HL-60 (cell line): ENCODE measurements around the gene TREH.

ENCODE experiments used
- DNase-seq, 2 experiments: peaks; one replicate each; pipeline ENCODE4 v3.0.0-alpha.2; 2010 to 2020; ENCODE audit warnings: low read depth in 1 of 2, low spot score in 1 of 2
- H3K27ac ChIP-seq: fragments of 250-450 bp; sonication (Bioruptor Pico); replicated peaks from 2 replicates; pipeline ENCODE4 v1.5.1; 2020; ENCODE audit warnings: mild to moderate bottlenecking, moderate library complexity
- H3K27me3 ChIP-seq: fragments of 250-450 bp; sonication (Bioruptor Pico); 2 replicates; pipeline ENCODE4 v1.5.1; 2021; ENCODE audit warnings: mild to moderate bottlenecking, moderate library complexity; ENCODE audit not compliant: insufficient read depth, poor library complexity, severe bottlenecking
- H3K4me3 ChIP-seq: replicated peaks from 2 replicates; pipeline ENCODE4 v1.5.1; 2011; ENCODE audit warnings: mild to moderate bottlenecking, control low read depth, low read length; ENCODE audit not compliant: insufficient read depth
- GABPA ChIP-seq: IDR thresholded peaks from 2 replicates; pipeline ENCODE4 v1.6.1; 2012; ENCODE audit warnings: low read depth
- POLR2AphosphoS5 ChIP-seq: IDR thresholded peaks from 2 replicates; pipeline ENCODE4 v1.6.1; 2012; ENCODE audit warnings: low read depth
- SPI1 ChIP-seq: IDR thresholded peaks from 2 replicates; pipeline ENCODE4 v1.6.1; 2012; ENCODE audit warnings: low read depth, mild to moderate bottlenecking, borderline replicate concordance
- TF ChIP-seq, protein P1 (sequence below): IDR thresholded peaks from 2 replicates; pipeline ENCODE4 v1.6.1; 2012; ENCODE audit warnings: low read depth; ENCODE audit not compliant: insufficient replicate concordance
- TF ChIP-seq, protein P2 (sequence below): IDR thresholded peaks from one replicate; pipeline ENCODE4 v1.5.1; 2011; ENCODE audit warnings: low read length, control low read depth, inconsistent platforms; ENCODE audit not compliant: insufficient read depth

The TREH gene

DNA sequence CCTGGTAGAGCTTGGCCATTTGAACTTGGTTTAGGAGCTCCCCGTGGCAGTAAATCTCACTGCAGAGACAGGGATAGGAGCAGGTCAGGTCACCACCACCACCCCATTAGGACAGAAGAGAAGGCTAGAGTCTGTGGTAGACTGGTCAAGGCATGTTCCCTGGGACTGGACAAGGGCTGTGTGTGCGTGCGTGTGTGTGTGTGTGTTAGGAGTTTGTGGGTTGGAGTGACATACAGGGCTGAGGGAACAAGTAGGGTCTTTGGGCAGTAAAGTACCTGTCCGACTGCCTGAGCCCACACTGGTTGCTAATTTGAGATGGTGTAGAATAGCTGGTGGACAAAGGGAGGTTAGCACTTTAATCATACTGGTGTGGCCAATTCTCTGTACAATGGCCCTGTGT is 16.1 kb downstream of the TREH start:
- Histone ChIP-seq H3K4me3 (no peak overlapping the region), H3K27me3 (peaks cover 2% of the 10 kb centered on the region), H3K27ac (no peak overlapping the region)
- DNase-seq = no peak
- TF ChIP-seq, protein P1, sequence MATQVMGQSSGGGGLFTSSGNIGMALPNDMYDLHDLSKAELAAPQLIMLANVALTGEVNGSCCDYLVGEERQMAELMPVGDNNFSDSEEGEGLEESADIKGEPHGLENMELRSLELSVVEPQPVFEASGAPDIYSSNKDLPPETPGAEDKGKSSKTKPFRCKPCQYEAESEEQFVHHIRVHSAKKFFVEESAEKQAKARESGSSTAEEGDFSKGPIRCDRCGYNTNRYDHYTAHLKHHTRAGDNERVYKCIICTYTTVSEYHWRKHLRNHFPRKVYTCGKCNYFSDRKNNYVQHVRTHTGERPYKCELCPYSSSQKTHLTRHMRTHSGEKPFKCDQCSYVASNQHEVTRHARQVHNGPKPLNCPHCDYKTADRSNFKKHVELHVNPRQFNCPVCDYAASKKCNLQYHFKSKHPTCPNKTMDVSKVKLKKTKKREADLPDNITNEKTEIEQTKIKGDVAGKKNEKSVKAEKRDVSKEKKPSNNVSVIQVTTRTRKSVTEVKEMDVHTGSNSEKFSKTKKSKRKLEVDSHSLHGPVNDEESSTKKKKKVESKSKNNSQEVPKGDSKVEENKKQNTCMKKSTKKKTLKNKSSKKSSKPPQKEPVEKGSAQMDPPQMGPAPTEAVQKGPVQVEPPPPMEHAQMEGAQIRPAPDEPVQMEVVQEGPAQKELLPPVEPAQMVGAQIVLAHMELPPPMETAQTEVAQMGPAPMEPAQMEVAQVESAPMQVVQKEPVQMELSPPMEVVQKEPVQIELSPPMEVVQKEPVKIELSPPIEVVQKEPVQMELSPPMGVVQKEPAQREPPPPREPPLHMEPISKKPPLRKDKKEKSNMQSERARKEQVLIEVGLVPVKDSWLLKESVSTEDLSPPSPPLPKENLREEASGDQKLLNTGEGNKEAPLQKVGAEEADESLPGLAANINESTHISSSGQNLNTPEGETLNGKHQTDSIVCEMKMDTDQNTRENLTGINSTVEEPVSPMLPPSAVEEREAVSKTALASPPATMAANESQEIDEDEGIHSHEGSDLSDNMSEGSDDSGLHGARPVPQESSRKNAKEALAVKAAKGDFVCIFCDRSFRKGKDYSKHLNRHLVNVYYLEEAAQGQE = no peak
- TF ChIP-seq SPI1 (no peak), POLR2AphosphoS5 (no peak), GABPA (no peak)
- TF ChIP-seq, protein P2, sequence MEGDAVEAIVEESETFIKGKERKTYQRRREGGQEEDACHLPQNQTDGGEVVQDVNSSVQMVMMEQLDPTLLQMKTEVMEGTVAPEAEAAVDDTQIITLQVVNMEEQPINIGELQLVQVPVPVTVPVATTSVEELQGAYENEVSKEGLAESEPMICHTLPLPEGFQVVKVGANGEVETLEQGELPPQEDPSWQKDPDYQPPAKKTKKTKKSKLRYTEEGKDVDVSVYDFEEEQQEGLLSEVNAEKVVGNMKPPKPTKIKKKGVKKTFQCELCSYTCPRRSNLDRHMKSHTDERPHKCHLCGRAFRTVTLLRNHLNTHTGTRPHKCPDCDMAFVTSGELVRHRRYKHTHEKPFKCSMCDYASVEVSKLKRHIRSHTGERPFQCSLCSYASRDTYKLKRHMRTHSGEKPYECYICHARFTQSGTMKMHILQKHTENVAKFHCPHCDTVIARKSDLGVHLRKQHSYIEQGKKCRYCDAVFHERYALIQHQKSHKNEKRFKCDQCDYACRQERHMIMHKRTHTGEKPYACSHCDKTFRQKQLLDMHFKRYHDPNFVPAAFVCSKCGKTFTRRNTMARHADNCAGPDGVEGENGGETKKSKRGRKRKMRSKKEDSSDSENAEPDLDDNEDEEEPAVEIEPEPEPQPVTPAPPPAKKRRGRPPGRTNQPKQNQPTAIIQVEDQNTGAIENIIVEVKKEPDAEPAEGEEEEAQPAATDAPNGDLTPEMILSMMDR = no peak

DNA sequence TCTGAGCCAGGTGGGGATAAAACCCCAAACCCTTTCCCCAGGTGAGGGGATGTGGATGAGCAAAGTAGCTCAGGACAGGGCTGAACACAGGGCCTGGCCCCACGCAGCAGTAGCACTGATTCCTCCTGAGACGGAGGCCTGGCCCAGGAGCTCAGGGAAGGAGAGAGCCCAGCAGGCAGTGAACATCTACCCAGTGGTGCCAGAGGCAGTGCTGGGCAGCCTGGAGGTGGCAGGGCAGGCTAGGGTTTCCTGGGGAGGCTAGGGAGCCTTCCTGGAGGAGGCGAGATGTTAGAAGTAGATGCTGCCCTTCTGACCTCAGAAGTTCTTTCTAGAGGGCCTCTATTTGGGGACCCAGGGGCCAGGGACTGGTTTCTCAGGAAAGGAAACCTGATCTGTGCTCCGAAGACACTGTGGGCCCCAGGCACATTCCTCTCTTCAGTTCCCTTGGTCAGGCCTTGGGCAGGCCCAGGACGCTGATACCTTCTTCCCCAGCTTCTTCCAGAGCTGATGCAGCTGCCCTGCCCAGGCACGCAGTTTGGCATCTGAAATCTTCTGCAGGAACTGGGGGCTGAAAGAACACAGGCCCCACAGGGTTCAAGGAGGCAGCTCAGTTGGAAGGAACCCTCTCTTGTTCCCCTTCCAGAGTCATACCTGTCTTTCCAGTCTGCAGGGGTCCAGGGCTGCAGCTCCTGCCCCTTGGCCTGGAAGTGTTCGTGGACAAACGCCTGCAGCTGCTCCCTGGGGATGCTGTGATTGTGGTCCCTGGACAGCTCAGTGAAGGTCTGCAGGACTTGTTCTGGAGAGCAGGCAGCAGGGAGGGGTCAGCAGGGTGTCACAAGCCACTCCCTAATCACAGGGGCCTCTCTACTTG is 16.8 kb downstream of the TREH start:
- no peak for TF ChIP-seq GABPA
- TF ChIP-seq, protein P2 = no peak
- TF ChIP-seq, protein P1 = no peak
- TF ChIP-seq POLR2AphosphoS5 = no peak
- Histone ChIP-seq H3K27ac (no peak overlapping the region), H3K4me3 (no peak overlapping the region), H3K27me3 (peaks cover 2% of the 10 kb centered on the region)
- no peak for DNase-seq

DNA sequence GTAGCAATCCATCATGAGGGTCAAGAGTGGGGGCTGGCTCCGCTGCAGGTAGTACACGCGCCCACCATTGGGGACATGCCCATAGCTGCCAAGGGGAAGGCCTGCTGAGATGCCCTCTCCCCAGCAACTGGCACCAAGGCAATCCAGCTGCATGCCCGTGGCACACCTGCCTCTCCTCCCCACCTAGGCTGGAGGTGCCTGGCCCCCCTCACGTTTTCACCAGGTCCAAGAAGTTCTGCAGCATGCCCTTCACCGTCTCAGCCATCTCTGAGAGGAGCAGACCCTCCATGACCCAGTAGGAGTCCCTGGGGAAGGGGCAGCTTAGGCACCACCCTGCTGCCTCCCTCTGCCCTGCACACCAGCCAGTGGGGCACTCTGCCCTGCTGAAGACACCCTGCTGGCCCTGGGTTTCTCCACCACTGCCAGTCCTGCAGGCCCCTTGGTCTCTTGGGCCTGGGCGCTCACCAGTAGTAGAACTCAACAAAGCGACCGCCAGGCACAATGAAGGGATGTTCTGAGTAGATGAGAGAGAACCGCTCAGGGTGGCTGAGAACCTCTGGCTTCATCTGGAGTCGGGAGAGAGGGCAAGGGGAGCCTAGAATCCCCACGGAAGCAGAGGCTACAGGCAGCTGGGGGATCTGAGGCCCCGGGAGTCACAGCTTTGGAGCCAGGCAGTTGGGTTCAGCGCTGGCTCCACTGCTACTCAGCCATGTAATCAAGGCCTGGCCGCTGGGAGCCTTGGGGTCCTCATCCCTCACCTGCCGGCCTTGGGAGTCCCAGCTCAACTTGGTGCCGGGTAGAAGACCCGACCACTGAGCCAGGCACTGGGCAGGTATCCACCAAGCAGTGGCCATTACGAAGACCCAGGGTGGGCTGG is 17.8 kb downstream of the TREH start:
- H3K27me3 ChIP-seq = peaks cover 2% of the 10 kb centered on the region
- DNase-seq = no peak
- no peak overlapping the region for H3K4me3 ChIP-seq
- TF ChIP-seq POLR2AphosphoS5 (no peak), GABPA (no peak), SPI1 (no peak)
- TF ChIP-seq, protein P2 = no peak
- TF ChIP-seq, protein P1 = no peak
- no peak overlapping the region for H3K27ac ChIP-seq
